Osteocyte (in vitro differentiated cells): ENCODE results near the gene UBASH3B. TPM values are rescaled to one million over a fixed set of nuclear protein-coding genes. Genes with fewer than 3 reads are reported as not detected.
A peak's percentile ranks its signal among the peaks of the same experiment; 100 is the strongest.

Source experiments
- DNase-seq: peaks from one replicate; pipeline ENCODE4 v3.0.0; 2021; ENCODE audit warnings: mixed read lengths; ENCODE audit not compliant: unreplicated experiment; ENCODE audit errors: extremely low spot score
- H3K27ac Mint-ChIP-seq: one replicate; pipeline ENCODE4 v1.8.0; 2021; ENCODE audit warnings: mild to moderate bottlenecking, mixed read lengths; ENCODE audit not compliant: unreplicated experiment
- H3K27me3 Mint-ChIP-seq: one replicate; pipeline ENCODE4 v1.8.0; 2021; ENCODE audit warnings: mixed read lengths; ENCODE audit not compliant: unreplicated experiment
- H3K36me3 Mint-ChIP-seq: one replicate; pipeline ENCODE4 v1.8.0; 2021; ENCODE audit warnings: mixed read lengths; ENCODE audit not compliant: unreplicated experiment
- H3K4me1 Mint-ChIP-seq: one replicate; pipeline ENCODE4 v1.8.0; 2021; ENCODE audit warnings: mixed read lengths; ENCODE audit not compliant: unreplicated experiment
- H3K4me3 Mint-ChIP-seq: one replicate; pipeline ENCODE4 v1.8.0; 2021; ENCODE audit warnings: mild to moderate bottlenecking, moderate library complexity, mixed read lengths; ENCODE audit not compliant: unreplicated experiment
- H3K9me3 Mint-ChIP-seq: one replicate; pipeline ENCODE4 v1.8.0; 2021; ENCODE audit warnings: mixed read lengths; ENCODE audit not compliant: unreplicated experiment
- CTCF ChIP-seq: fragments of 200-600 bp; sonication (generic); IDR thresholded peaks from 2 replicates; pipeline ENCODE4 v1.5.0; 2021; ENCODE audit warnings: antibody characterized with exemption, mild to moderate bottlenecking, moderate library complexity
- total RNA-seq: library from RNA; stranded (reverse); gene quantifications from 2 replicates; pipeline ENCODE4 v1.2.1, GENCODE V29; 2021

UBASH3B gene
- total RNA-seq, 1 donor from 2014 or later = 43.5 TPM

GRCh38 chr11:122656073-122656630, 630 bp downstream of the UBASH3B start:
- peak overlapping the region; percentile 95 for H3K27ac Mint-ChIP-seq
- peaks cover 49% of the 10 kb centered on the region for H3K4me1 Mint-ChIP-seq
- peak; percentile 91 for DNase-seq
- no peak for TF ChIP-seq CTCF
- H3K9me3 Mint-ChIP-seq = no peaks in the 10 kb centered on the region
- H3K4me3 Mint-ChIP-seq = peak overlapping the region; percentile 99
- no peaks in the 10 kb centered on the region for H3K36me3 Mint-ChIP-seq
- no peaks in the 10 kb centered on the region for H3K27me3 Mint-ChIP-seq

GRCh38 chr11:122656631-122657101, 1.1 kb downstream of the UBASH3B start:
- Mint-ChIP-seq H3K4me3 (peak overlapping the region; percentile 99), H3K27ac (peak overlapping the region; percentile 95), H3K27me3 (no peaks in the 10 kb centered on the region), H3K9me3 (no peaks in the 10 kb centered on the region), H3K36me3 (no peaks in the 10 kb centered on the region), H3K4me1 (peaks cover 54% of the 10 kb centered on the region)
- no peak for DNase-seq
- TF ChIP-seq CTCF = no peak

GRCh38 chr11:122659676-122660554, 4.4 kb downstream of the UBASH3B start:
- H3K36me3 Mint-ChIP-seq = no peaks in the 10 kb centered on the region
- no peak for DNase-seq
- no peak overlapping the region for H3K4me3 Mint-ChIP-seq
- H3K9me3 Mint-ChIP-seq = no peaks in the 10 kb centered on the region
- no peaks in the 10 kb centered on the region for H3K27me3 Mint-ChIP-seq
- no peak for TF ChIP-seq CTCF
- H3K27ac Mint-ChIP-seq = peak overlapping the region; percentile 34
- H3K4me1 Mint-ChIP-seq = peaks cover 84% of the 10 kb centered on the region

- DNase-seq = no peak
- TF ChIP-seq CTCF = no peak
- Mint-ChIP-seq H3K9me3 (no peaks in the 10 kb centered on the region), H3K27me3 (no peaks in the 10 kb centered on the region), H3K27ac (peak overlapping the region; percentile 13), H3K36me3 (no peaks in the 10 kb centered on the region), H3K4me1 (peaks cover 89% of the 10 kb centered on the region), H3K4me3 (no peak overlapping the region)
Observed at GRCh38 chr11:122661182-122661945, 5.8 kb downstream of the UBASH3B start.
